GM19023 (cell line): ENCODE data around the gene SEC61B.
A peak's percentile ranks its signal among the peaks of the same experiment; 100 is the strongest.
"Not testable (repeated sequence)": the region's sequence is repeated elsewhere in the genome, so short reads cannot be mapped to it uniquely, and the experiment has no call there.

ENCODE experiments used
- ATAC-seq: cut with Tn5 transposase; IDR thresholded peaks from one replicate; pipeline ENCODE4 v1.9.1; 2021; ENCODE audit warnings: mild to moderate bottlenecking, moderate library complexity; ENCODE audit not compliant: unreplicated experiment

The SEC61B gene

DNA sequence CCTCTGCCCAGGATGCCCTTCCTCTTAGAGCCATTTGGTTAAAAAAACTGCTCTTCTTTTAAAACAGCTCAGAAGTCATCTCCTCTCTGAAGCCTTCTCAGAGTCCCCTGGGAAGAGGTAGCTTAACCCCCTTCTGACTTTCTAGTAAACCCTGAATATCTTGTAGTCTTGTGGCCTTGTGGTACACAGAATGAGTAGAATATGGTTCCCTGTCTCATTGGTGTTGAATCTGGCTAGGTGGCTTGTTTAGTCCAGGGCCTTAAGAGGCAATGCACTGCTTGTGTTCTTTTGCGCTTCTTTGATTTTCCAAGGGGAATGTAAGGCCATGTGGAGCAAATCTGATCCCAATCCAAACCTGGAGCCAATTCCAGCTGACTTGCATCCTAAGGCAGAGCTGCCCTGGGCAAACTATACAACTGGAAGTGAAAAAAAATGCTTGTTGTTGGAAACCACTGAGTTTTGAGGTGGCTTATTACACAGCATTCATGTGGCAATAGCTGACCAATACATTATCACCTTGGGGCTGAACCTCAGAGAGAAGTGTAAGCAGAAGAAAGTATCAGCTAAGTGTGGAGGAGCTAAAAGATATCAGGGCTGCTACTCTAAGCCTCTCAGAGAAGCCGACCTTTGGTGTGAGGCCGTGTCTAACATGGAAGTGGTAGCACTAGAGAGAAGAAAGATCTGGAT lies 31.3 kb upstream of the SEC61B start:
- no peak for ATAC-seq

DNA sequence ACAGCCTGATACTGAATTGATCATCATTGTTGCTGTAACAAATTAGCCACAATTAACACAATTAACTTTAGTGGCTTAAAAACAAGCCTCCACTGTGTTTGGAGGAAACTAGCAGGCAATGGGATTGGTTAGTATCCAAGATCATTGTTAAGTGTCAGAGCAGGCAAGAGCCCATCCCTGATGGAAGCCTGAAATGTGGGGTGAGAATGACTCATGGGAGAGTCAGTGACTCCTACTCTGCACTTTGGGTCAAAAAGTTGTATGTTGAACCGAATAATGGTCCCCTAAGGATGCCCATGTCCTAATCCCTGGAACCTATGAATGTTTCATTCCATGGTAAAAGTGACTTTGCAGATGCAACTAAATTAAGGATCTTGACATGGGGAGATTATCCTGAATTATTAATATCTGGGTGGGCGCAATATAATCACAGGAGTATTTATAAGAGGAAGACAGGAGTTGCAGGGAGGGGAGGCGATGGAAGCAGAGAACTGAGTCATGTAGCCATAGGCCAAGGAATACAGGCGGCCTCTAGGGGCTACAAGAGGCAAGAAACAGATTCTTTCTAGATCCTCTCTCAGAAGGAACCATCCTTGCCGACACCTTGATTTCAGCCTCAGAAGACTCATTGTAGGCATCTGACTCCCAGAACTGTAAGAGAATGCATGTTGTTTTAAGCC lies 29.2 kb upstream of the SEC61B start:
- ATAC-seq = no peak

- no peak for ATAC-seq
Observed at GRCh38 chr9:99193466-99193821, 28.6 kb upstream of the SEC61B start.

DNA sequence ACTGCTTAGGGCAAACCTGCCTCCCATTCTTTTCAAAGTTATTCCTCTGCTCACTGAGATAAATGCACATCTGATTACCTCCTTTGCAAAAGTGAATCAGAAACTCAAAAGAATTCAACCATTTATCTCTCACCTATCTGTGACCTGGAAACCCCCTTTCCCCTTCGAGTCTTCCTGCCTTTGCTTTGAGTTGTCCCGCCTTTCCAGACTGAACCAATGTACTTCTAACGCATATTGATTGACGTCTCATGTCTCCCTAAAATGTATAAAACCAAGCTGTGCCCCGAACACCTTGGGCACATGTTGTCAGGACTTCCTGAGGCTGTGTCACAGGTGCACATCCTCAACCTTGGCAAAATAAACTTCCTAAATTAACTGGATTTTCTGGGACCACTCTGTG lies 25.6 kb upstream of the SEC61B start:
- not testable (repeated sequence) for ATAC-seq

DNA sequence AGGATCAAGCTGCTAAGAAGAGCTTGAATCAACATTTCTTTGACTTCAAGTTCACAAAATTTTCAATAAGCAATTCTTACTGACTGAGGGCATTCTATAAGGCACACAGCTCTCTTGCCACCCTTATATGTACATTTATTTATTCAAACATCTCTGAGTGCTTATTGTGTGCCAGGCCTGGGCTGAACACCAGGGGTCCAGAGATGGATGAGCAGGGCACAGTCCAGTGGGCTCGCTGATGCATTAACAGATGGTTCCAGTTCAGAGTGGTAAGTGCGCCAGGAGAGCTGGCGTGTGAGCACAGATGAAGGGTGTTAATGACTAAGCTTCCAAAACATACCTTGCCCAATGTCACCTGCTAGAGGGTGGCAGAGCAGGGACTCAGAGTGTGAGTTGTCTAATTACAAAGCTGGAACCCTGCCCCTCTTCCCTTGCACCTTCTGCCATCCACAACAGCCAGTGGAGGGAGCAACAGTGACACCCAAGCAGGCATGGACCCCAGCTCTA lies 24.9 kb upstream of the SEC61B start:
- ATAC-seq = no peak

GRCh38 chr9:99197987-99198386 lies 24.1 kb upstream of the SEC61B start:
- ATAC-seq = no peak

DNA sequence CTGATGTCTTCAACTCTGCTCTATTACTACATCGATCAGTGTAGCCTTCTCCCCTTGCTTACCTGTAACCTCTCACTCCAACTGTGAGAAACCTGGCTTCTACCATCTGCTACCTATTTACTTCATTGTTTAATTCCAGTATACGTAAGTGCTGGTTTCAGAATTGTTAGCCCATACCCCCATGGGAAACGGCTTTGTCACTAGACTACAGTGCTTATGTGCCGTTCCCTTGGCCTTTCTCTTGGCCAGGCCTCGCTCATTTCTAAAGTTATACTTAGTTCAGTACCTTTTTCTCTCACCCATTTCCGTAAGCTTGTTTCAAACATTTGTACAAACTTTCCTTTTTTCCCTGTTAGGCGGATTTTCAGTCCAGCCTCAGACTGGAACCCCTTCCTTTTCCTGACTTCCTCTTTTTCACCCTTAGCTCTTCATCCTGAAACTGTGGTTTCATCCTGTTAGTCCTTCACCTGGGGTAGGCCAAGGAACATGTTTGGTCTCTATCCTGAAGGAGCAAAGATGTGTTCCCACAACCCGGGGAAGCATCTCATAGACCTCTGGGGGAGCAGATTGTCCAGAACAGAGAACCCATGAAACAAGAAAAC lies 22.0 kb upstream of the SEC61B start:
- no peak for ATAC-seq

- no peak for ATAC-seq
Observed at GRCh38 chr9:99201603-99202002, 20.5 kb upstream of the SEC61B start.

GRCh38 chr9:99210572-99210971 lies 11.5 kb upstream of the SEC61B start:
- no peak for ATAC-seq

GRCh38 chr9:99211746-99212145 lies 10.3 kb upstream of the SEC61B start:
- no peak for ATAC-seq

DNA sequence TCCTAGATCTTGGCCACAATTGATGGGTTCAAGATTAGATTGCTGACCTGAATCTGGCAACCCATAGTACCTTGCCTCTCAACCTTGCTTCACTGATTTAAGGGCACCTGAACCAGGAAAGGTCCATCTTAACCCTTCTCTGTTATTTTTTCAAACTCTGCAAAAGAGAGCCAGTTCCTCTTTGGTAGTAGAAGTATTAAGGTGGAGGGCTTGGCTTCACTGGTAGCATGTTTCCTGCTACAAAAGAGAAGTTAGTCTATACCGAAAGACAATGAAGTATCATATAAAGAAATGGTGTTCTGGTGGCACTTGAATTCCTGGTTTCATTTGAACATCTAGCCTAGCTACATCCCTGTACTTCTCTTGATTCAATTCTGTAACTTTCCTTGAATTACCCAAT lies 8.9 kb upstream of the SEC61B start:
- ATAC-seq = no peak

DNA sequence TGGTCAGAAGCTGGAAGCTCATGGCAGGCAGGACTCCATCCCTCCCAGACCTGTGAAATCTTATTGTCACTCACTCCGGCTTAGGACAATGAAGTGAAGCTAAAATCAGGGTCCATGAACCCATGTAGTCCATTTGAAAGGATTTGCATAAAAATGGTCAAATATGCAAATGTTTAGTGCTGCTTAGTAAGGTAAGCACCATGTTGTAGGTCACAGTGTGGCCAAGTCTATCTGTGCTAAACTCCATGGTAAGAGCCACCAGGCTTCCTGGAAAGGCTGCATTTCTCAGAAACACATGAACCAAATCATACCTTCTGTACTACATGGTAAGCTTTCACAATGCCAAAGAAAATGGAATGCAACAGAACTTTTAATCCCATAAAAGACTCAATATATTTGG lies 6.0 kb upstream of the SEC61B start:
- no peak for ATAC-seq

DNA sequence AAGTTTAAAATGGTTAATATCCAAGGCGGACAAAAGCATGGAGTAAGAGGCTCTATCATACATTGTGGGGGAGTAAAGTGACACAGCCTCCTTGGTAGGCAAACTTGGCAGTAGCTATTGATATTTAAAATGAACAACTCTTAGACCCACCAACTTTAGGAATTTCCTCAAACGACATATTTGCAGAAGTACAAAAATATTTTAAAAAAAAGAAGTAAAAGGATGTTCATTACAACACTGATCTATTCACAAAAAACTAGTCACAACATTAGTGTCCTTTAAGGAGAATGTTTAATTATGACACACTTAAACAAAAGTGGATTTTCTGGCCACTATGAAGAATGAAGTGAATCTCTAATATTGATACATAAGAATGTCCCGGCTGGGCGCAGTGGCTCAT lies 2.1 kb upstream of the SEC61B start:
- ATAC-seq = no peak

DNA sequence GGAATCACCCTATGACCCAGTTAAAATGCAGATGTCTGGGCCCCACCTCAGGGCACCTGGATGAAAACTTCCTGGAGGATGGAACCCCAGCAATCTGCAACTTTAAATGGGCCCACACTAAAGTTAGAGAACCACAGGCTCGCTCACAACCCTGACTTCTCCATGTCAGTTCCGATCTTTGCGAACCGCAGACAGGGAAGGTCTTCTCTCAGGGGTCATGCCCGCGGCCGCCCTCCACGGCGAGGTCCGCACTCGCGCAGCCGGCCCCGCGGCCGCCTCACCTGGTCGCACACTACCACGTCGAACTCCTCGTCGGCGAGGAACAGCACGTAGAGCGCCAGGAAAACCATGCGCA lies 839 bp upstream of the SEC61B start:
- ATAC-seq = no peak

GRCh38 chr9:99222416-99223270 lies 561 bp downstream of the SEC61B start:
- peak; percentile 27 for ATAC-seq

DNA sequence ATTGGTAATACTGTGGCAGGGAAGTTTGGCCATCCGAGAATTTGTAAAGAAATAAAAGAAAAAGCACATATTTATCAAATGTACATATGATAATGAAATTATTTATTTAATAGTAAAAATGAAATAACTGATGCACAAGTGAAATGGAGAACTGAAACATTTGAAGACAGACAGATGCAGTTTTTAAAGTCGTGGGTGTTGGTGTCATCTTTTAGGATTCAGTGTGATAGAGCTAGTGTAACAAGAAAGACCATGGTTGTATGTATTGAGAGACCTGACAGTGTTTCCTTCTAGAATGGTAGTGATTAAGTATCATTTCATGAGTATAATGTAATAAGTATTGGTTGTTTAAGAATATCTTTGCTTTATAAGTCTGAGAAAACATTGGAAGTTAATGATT lies 2.4 kb downstream of the SEC61B start:
- no peak for ATAC-seq

GRCh38 chr9:99226054-99226453 lies 4.0 kb downstream of the SEC61B start:
- no peak for ATAC-seq

GRCh38 chr9:99230206-99230605 lies 8.1 kb downstream of the SEC61B start:
- no peak for ATAC-seq

GRCh38 chr9:99231711-99232110 lies 9.6 kb downstream of the SEC61B start:
- ATAC-seq = no peak

GRCh38 chr9:99234618-99235017 lies 12.5 kb downstream of the SEC61B start:
- ATAC-seq = no peak

- ATAC-seq = no peak
Observed at GRCh38 chr9:99235069-99235468, 13.0 kb downstream of the SEC61B start.
